Psoas muscle (tissue), 8 donors: Measurements from ENCODE around the gene CLDN3. TPM values are rescaled to one million over a fixed set of nuclear protein-coding genes. Genes with fewer than 3 reads are reported as not detected.
A peak's percentile ranks its signal among the peaks of the same experiment; 100 is the strongest.

Experiments
- ATAC-seq, 4 donors: fragments of 200-7000 bp; cut with Tn5 transposase; one replicate each; pipeline ENCODE4 v1.9.1; 2020; ENCODE audit warnings: moderate library complexity in 3 of 4, mild to moderate bottlenecking in 2 of 4
- DNase-seq, 2 donors: peaks; one replicate each; pipeline ENCODE4 v3.0.0-alpha.2; 2020
- H3K27ac ChIP-seq: fragments of 200-600 bp; one replicate; pipeline ENCODE4 v1.8.0; 2022
- H3K27me3 ChIP-seq, 3 donors: fragments of 200-600 bp in 1 of 3; one replicate each; pipeline versions ENCODE4 v1.6.1 to v1.8.0; 2013 to 2022; ENCODE audit warnings: low read length in 2 of 3, mild to moderate bottlenecking in 2 of 3, moderate library complexity in 1 of 3; ENCODE audit not compliant: insufficient read depth in 3 of 3
- H3K36me3 ChIP-seq, 2 donors: fragments of 200-600 bp in 1 of 2; one replicate each; pipeline versions ENCODE4 v1.6.1 to v1.8.0; 2013 to 2022; ENCODE audit warnings: low read depth in 1 of 2, mild to moderate bottlenecking in 1 of 2, moderate library complexity in 1 of 2; ENCODE audit not compliant: insufficient read depth in 1 of 2
- H3K4me1 ChIP-seq: fragments of 200-600 bp; one replicate; pipeline ENCODE4 v1.8.0; 2022
- H3K4me3 ChIP-seq: fragments of 200-600 bp; one replicate; pipeline ENCODE4 v1.8.0; 2022; ENCODE audit warnings: mild to moderate bottlenecking
- H3K9me3 ChIP-seq: fragments of 200-600 bp; one replicate; pipeline ENCODE4 v1.8.0; 2022
- WGBS, 3 donors: extraction: QIAGEN DNeasy Blood & Tissue Kit; methylation state at CpG; one replicate each; pipeline versions ENCODE4 v1.1.6 to v1.1.7; 2013; 5-methylcytosine and 5-hydroxymethylcytosine counted together
- intact Hi-C, 2 donors: fragments of 100-400 bp; cut with DNase I; formaldehyde crosslinking; loops; one replicate each; pipeline versions ENCODE4 v1.11.0 to v1.14.2; 2022
- polyA plus RNA-seq, 3 donors: library from polyadenylated mRNA; stranded (reverse); fragments of 200-250 nt; gene quantifications; one replicate each; pipeline ENCODE4 v1.2.3, GENCODE V29; 2013
- total RNA-seq, 4 donors: library from RNA; stranded (reverse); fragmentation: NEBNext Ultra II Directional in 2 of 4; extraction: Animal tissue kit (Norgen Biotek cat#: 25700) in 2 of 4; gene quantifications; one replicate each; pipeline versions ENCODE4 v1.2.1 to v1.2.4, GENCODE V29; 2021 to 2023
- TF ChIP-seq, protein P1 (sequence below): fragments of 200-600 bp; IDR thresholded peaks from one replicate; pipeline ENCODE4 v1.8.0; 2022; ENCODE audit warnings: antibody characterized with exemption
- donor health status: healthy with polysubstance abuse.
- donor health status: DM: no; HTN: no; CAD: no; lungs with moderate emphysema.
- donor health status: Bipolar disorder and iron deficiency.
- donor health status: healthy.
- donor health status: DM: yes; HTN: yes; CAD: no.
- donor health status: DM: no; HTN: no; CAD: no.
- donor health status: DM: no; HTN: no; CAD: no.
- donor health status: DM: yes; HTN: yes; CAD: no.

CLDN3 gene
- total and polyA plus RNA-seq, 7 donors, result 0.04 to 0.17 (median 0.16) TPM; not detected in 4

DNA sequence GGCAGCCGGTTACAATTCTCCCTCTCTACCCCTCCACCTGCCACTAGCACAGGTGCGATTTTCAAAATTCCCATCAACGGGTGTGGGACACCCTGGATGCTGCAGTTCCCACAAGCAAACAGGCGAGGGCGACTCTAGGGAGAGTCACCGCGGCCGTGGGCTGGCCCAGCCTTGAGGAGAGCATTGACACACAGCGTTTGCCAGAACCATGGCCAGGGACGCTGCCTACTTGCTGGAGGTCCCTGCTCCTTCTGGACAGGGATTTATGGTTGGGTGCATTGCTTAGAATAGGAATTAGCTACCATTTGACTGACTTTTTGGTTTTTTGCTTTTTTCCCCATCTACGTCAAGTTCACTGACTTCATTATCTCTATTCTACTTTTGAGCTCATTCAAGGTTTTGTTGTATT, 41.7 kb upstream of the CLDN3 start:
- H3K36me3 ChIP-seq, result no peaks in the 10 kb centered on the region
- 10% methylated on average over 11 of the region's 11 CpGs for WGBS, 3 donors

DNA sequence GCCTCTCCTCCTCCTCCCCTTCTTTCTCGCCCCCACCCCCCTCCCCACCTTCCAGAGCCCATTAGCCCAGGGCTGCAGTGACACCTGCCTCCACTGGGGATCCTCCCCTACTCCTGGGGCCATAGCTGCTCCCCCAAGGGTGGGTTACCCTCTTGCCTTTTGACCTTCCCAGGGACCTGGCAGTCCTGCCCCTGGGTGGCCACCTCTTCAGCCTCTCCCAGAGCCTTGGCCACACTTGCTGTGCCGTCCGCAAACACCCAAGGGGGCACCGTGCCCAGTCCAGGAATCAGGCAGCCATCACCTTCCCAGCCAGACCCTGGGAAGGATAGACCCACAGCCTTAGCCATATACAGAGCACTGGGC, 40.9 kb upstream of the CLDN3 start:
- intact Hi-C loops, result loop anchor here (1.0 to 2.0 kb wide), 2 partner anchors 44 kb away; no protein-coding TSS in a partner anchor
- no peak for DNase-seq
- Histone ChIP-seq H3K27me3 (peaks cover 0 to 4% (median 0%) of the 10 kb centered on the region in 3 donors), H3K4me1 (no peaks in the 10 kb centered on the region), H3K27ac (no peak overlapping the region), H3K4me3 (no peak overlapping the region), H3K9me3 (no peaks in the 10 kb centered on the region), H3K36me3 (no peaks in the 10 kb centered on the region)
- WGBS, 3 donors, result 38 to 51% (median 41%) methylated on average over 3 to 4 of the region's 4 CpGs
- TF ChIP-seq, protein P1, sequence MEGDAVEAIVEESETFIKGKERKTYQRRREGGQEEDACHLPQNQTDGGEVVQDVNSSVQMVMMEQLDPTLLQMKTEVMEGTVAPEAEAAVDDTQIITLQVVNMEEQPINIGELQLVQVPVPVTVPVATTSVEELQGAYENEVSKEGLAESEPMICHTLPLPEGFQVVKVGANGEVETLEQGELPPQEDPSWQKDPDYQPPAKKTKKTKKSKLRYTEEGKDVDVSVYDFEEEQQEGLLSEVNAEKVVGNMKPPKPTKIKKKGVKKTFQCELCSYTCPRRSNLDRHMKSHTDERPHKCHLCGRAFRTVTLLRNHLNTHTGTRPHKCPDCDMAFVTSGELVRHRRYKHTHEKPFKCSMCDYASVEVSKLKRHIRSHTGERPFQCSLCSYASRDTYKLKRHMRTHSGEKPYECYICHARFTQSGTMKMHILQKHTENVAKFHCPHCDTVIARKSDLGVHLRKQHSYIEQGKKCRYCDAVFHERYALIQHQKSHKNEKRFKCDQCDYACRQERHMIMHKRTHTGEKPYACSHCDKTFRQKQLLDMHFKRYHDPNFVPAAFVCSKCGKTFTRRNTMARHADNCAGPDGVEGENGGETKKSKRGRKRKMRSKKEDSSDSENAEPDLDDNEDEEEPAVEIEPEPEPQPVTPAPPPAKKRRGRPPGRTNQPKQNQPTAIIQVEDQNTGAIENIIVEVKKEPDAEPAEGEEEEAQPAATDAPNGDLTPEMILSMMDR, result no peak
- ATAC-seq, result no peak

More for the DNA sequence above, 41.7 kb upstream of the CLDN3 start:
- ATAC-seq, result peak; percentile 78 to 89 (median 85)
- Histone ChIP-seq H3K27me3 (peaks cover 0 to 4% (median 0%) of the 10 kb centered on the region in 3 donors), H3K4me3 (no peak overlapping the region), H3K9me3 (no peaks in the 10 kb centered on the region), H3K4me1 (no peaks in the 10 kb centered on the region), H3K27ac (no peak overlapping the region)
- TF ChIP-seq, protein P1, result peak; percentile 75
- DNase-seq, result peak; percentile 61 to 78
- intact Hi-C loops, result loop anchor here (1.0 to 2.0 kb wide), 2 partner anchors 43 to 44 kb away; no protein-coding TSS in a partner anchor

DNA sequence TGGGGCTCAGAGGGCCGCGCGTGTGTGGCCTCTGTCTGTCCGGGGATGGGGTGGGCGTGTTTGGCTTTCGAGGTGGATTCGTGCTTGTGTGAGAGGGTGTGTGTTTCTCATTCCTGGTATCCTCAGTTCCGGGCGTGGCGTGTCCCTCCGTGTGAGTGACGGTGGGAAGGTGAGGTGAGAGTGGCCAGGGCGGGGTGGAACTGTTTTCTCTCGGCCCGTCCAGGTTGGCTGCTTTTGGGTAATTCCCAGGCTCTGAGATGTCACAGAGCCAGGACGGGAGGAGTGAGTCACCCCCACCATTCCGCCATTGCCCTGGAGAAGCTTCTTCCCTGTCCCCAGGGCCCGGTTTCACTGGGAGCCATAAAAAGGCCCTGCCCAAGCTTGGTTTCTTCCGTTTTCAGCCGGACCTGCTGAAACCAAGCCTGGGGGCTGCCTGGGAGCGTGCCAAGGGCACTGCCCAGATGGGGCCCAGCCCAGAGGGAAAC, 39.4 kb upstream of the CLDN3 start:
- 71 to 74% (median 73%) methylated on average over 21 of the region's 21 CpGs for WGBS, 3 donors
- H3K9me3 ChIP-seq, result no peaks in the 10 kb centered on the region
- no peak overlapping the region for H3K27ac ChIP-seq
- intact Hi-C loops, result no loop called here
- ATAC-seq (no peak), DNase-seq (peak in 1 of 2 donors; percentile 46)
- peaks cover 0 to 4% (median 0%) of the 10 kb centered on the region in 3 donors for H3K27me3 ChIP-seq
- H3K4me3 ChIP-seq, result no peak overlapping the region
- TF ChIP-seq, protein P1, result no peak
- H3K36me3 ChIP-seq, result no peaks in the 10 kb centered on the region
- H3K4me1 ChIP-seq, result no peaks in the 10 kb centered on the region

DNA sequence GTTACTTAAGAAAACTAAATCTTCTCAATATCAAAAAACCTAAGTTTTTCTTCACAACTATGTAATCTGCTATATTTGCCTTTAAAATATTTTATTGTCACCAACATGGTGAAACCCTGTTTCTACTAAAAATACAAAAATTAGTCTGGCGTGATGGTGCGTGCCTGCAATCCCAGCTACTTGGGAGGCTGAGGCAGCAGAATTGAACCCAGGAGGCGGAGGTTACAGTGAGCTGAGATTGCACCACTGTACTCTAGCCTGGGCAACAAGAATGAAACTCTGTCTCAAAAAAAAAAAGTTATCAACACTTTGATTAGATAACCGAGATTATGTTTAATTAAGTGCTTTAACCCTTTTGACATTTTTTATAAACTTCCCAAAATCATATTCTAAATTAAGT, 32.4 kb upstream of the CLDN3 start:
- no peaks in the 10 kb centered on the region for H3K9me3 ChIP-seq
- WGBS, 3 donors, result 83 to 89% (median 87%) methylated on average over 4 of the region's 4 CpGs
- no peaks in the 10 kb centered on the region for H3K27me3 ChIP-seq
- intact Hi-C loops, result no loop called here
- H3K36me3 ChIP-seq, result no peaks in the 10 kb centered on the region
- TF ChIP-seq, protein P1, result no peak
- DNase-seq (no peak), ATAC-seq (no peak)
- H3K4me1 ChIP-seq, result no peaks in the 10 kb centered on the region
- H3K27ac ChIP-seq, result no peak overlapping the region
- no peak overlapping the region for H3K4me3 ChIP-seq

DNA sequence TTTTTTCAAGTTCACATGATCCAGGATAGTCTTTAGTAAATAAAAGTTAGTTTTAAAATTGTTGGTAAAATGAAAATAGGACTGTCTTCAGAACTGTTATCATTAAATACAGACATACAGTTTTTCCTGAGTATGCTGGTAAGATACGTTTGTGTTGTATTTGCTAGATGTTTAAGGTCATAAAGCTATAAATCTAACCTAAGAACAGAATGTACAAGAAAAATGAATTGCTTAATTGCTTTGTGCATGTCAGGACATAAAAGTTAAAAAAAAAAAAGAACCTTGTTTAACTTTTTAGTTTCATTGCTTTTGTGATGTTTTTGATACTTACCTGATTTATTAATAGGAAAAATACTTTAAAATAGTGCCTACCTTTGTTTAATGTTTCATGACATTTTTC, 31.5 kb upstream of the CLDN3 start:
- Histone ChIP-seq H3K36me3 (no peaks in the 10 kb centered on the region), H3K4me1 (no peaks in the 10 kb centered on the region), H3K27ac (no peak overlapping the region), H3K27me3 (no peaks in the 10 kb centered on the region), H3K9me3 (no peaks in the 10 kb centered on the region), H3K4me3 (no peak overlapping the region)
- TF ChIP-seq, protein P1, result no peak
- 66 to 74% (median 73%) methylated on average over 1 of the region's 1 CpG for WGBS, 3 donors
- ATAC-seq, result no peak
- intact Hi-C loops, result no loop called here
- no peak for DNase-seq
